ENCODE data around the gene PSMD6.

The PSMD6 gene

DNA sequence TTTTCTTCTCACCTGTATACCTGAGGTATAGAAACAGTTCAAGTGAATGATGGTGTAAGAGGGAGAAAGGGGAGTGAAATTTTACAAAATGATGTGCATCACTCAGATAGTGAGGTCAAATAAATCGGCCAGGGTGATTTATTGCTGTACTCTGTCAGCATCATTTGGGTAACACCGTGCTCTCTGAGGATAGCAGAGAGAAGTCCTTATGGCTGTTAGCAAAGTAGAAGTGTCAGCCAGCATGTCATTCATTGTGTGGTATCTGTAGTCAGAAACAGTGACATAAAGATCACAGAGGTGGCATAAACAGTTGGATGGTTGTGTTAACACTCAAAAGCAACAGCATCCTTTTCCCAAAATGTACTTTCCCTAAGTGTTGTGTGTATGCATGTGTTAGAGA is 53.4 kb downstream of the PSMD6 start:
- ChIA-PET CTCF (interaction anchor here (1.2 to 4.6 kb wide), 3 partner anchors 9 to 23 kb away, joined by 3 to 29 read pairs (median 5); no protein-coding TSS in a partner anchor), POLR2A (no interaction called here)
- no peak for DNase-seq (ENCODE audit: extremely low spot score)
- no peak for TF ChIP-seq CTCF (IDR thresholded peaks at IDR 0.05; ENCODE audit: control extremely low read depth, extremely low read depth, low read depth, missing control alignments)

DNA sequence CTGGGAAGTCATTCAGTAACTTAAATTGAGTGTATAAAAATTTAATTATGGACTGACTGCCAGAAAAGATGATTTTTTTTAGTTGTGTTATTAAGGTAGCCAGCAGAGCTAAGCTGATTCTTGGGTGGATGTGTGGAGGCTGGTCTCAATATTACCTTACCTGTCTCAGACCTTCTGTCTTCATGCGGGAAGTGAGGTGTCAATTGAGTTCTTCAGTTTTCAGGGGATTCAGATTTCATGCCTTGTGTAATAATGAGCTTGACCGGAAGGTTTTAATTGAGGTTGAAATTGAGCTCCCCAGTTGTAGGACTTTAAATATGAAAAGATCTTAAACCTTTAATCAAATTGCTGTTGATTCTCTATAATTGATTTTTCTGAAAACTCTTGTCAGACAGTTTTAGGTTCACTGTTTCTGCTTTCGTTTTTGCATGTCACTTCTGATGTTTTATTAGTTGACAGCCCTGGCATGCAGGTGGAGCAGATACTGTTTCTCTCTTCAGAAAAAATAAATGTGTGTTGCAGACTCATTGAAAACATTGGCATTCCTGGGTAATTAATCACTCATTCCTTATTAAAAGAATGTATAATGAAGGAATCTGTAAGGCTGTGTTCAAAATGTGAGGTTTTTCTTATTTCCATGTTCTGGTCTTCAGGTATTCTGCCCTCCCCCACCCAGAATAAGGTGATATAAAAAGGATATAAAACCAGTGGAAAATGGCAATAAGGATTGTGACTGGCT is 54.5 kb downstream of the PSMD6 start:
- DNase-seq (ENCODE audit: extremely low spot score): no peak
- CTCF ChIA-PET: interaction anchor here (1.2 to 9.7 kb wide), 5 partner anchors 9 to 31 kb away, joined by 3 to 106 read pairs (median 13); no protein-coding TSS in a partner anchor
- POLR2A ChIA-PET: no interaction called here
- no peak for TF ChIP-seq CTCF (IDR thresholded peaks at IDR 0.05; ENCODE audit: control extremely low read depth, extremely low read depth, low read depth, missing control alignments)

GRCh38 chr3:63967675-63968611 is 55.4 kb downstream of the PSMD6 start:
- ChIA-PET POLR2A (interaction anchor here (0.6 kb wide), 1 partner anchor 15 kb away, joined by 4 read pairs; no protein-coding TSS in a partner anchor), CTCF (interaction anchor here (1.2 to 9.7 kb wide), 4 partner anchors 10 to 30 kb away, joined by 3 to 106 read pairs (median 21); no protein-coding TSS in a partner anchor)
- TF ChIP-seq CTCF (IDR thresholded peaks at IDR 0.05; ENCODE audit: control extremely low read depth, extremely low read depth, low read depth, missing control alignments): no peak
- DNase-seq (ENCODE audit: extremely low spot score): no peak

DNA sequence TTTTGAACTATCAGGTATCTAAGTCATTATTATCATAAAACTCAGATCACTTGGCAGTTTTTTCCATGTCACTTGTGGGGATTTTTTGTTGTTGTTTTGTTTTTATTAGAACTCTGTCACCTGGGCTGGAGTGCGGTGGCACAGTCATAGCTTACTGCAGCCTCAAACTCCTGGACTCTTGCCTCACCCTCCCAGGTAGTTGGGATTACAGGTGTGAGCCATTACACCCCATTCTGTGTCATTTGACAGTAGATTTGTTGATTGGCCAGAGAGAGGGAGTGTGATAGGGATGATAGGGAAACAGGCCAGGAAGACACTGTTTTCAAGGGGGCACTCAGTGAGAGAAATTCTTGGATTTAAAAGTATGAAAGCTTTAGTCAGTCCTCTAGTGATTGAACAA is 56.4 kb downstream of the PSMD6 start:
- no peak for TF ChIP-seq CTCF (IDR thresholded peaks at IDR 0.05; ENCODE audit: control extremely low read depth, extremely low read depth, low read depth, missing control alignments)
- no peak for DNase-seq (ENCODE audit: extremely low spot score)
- POLR2A ChIA-PET: no interaction called here
- CTCF ChIA-PET: interaction anchor here (1.4 to 9.7 kb wide), 4 partner anchors 11 to 26 kb away, joined by 4 to 106 read pairs (median 21); no protein-coding TSS in a partner anchor

GRCh38 chr3:63966007-63966406 is 57.3 kb downstream of the PSMD6 start:
- no peak for TF ChIP-seq CTCF (IDR thresholded peaks at IDR 0.05; ENCODE audit: control extremely low read depth, extremely low read depth, low read depth, missing control alignments)
- CTCF ChIA-PET: interaction anchor here (1.4 to 9.7 kb wide), 4 partner anchors 12 to 26 kb away, joined by 4 to 106 read pairs (median 21); no protein-coding TSS in a partner anchor
- POLR2A ChIA-PET: no interaction called here
- no peak for DNase-seq (ENCODE audit: extremely low spot score)
